Lower lobe of right lung (tissue), 2 donors: ENCODE results near the gene TRIM24. TPM values are rescaled to one million over a fixed set of nuclear protein-coding genes. Genes with fewer than 3 reads are reported as not detected.
A peak's percentile ranks its signal among the peaks of the same experiment; 100 is the strongest.
"Not testable (repeated sequence)": the region's sequence is repeated elsewhere in the genome, so short reads cannot be mapped to it uniquely, and the experiment has no call there.

Experiments used
- ATAC-seq, 2 donors: fragments of 200-7000 bp; cut with Tn5 transposase; one replicate each; pipeline ENCODE4 v1.9.1; 2020 to 2022; ENCODE audit warnings: mild to moderate bottlenecking in 2 of 2, moderate library complexity in 2 of 2
- DNase-seq: peaks from one replicate; pipeline ENCODE4 v3.0.0-alpha.2; 2020
- H3K27ac ChIP-seq: fragments of 200-600 bp; one replicate; pipeline ENCODE4 v1.8.0; 2022
- H3K27me3 ChIP-seq: fragments of 200-600 bp; one replicate; pipeline ENCODE4 v1.8.0; 2022; ENCODE audit warnings: low read depth
- H3K36me3 ChIP-seq: fragments of 200-600 bp; one replicate; pipeline ENCODE4 v1.8.0; 2022; ENCODE audit warnings: mild to moderate bottlenecking
- H3K4me1 ChIP-seq: fragments of 200-600 bp; one replicate; pipeline ENCODE4 v1.8.0; 2022
- H3K4me3 ChIP-seq: fragments of 200-600 bp; one replicate; pipeline ENCODE4 v1.8.0; 2022; ENCODE audit warnings: mild to moderate bottlenecking
- H3K9me3 ChIP-seq: fragments of 200-600 bp; one replicate; pipeline ENCODE4 v1.8.0; 2022
- CTCF ChIP-seq: fragments of 200-600 bp; IDR thresholded peaks from one replicate; pipeline ENCODE4 v1.8.0; 2022; ENCODE audit warnings: antibody characterized with exemption, mild to moderate bottlenecking
- intact Hi-C: fragments of 100-400 bp; cut with DNase I; formaldehyde crosslinking; loops from one replicate; pipeline ENCODE4 v1.11.0; 2022
- total RNA-seq: library from RNA; stranded (reverse); fragmentation: NEBNext Ultra II Directional; extraction: Animal tissue kit (Norgen Biotek cat#: 25700); gene quantifications from one replicate; pipeline ENCODE4 v1.2.1, GENCODE V29; 2021
- donor health status: DM: no; HTN: yes; CAD: no; lungs with severe emphysema.

The TRIM24 gene
- total RNA-seq, 1 donor from 2014 or later, result 25.8 TPM

- Histone ChIP-seq H3K4me1 (peaks cover 11% of the 10 kb centered on the region), H3K36me3 (no peaks in the 10 kb centered on the region), H3K27me3 (no peaks in the 10 kb centered on the region), H3K4me3 (no peak overlapping the region), H3K27ac (no peak overlapping the region), H3K9me3 (no peaks in the 10 kb centered on the region)
- no peak for ATAC-seq
- TF ChIP-seq CTCF, result no peak
- intact Hi-C loops, result no loop called here
- DNase-seq, result no peak
Observed at GRCh38 chr7:138458576-138459412, 1.3 kb upstream of the TRIM24 start.

- Histone ChIP-seq H3K27me3 (no peaks in the 10 kb centered on the region), H3K36me3 (no peaks in the 10 kb centered on the region), H3K9me3 (no peaks in the 10 kb centered on the region), H3K4me3 (peak overlapping the region; percentile 86), H3K27ac (no peak overlapping the region), H3K4me1 (peaks cover 11% of the 10 kb centered on the region)
- intact Hi-C loops, result loop anchor here (10.0 kb wide), 1 partner anchor 85 kb away; no protein-coding TSS in a partner anchor
- no peak for TF ChIP-seq CTCF
- ATAC-seq (peak; percentile 97 to 98), DNase-seq (peak; percentile 98)
Observed at GRCh38 chr7:138459413-138460175, 465 bp upstream of the TRIM24 start.

- H3K4me3 ChIP-seq, result peak overlapping the region; percentile 86
- H3K27ac ChIP-seq, result peak overlapping the region; percentile 96
- DNase-seq, result peak; percentile 75
- no peaks in the 10 kb centered on the region for H3K27me3 ChIP-seq
- TF ChIP-seq CTCF, result no peak
- intact Hi-C loops, result loop anchor here (10.0 kb wide), 1 partner anchor 84 kb away; no protein-coding TSS in a partner anchor
- H3K4me1 ChIP-seq, result peaks cover 11% of the 10 kb centered on the region
- no peaks in the 10 kb centered on the region for H3K36me3 ChIP-seq
- ATAC-seq, result peak; percentile 53 to 57
- no peaks in the 10 kb centered on the region for H3K9me3 ChIP-seq
Observed at GRCh38 chr7:138460649-138461607, 869 bp downstream of the TRIM24 start.

GRCh38 chr7:138463291-138463618, 3.2 kb downstream of the TRIM24 start:
- not testable (repeated sequence) for DNase-seq, H3K36me3 ChIP-seq, H3K27me3 ChIP-seq, H3K27ac ChIP-seq, H3K4me3 ChIP-seq, ATAC-seq, H3K9me3 ChIP-seq
- intact Hi-C loops, result loop anchor here (10.0 kb wide), 1 partner anchor 82 kb away; no protein-coding TSS in a partner anchor
- peaks cover 11% of the 10 kb centered on the region for H3K4me1 ChIP-seq

GRCh38 chr7:138465046-138465445, 5.0 kb downstream of the TRIM24 start:
- intact Hi-C loops, result loop anchor here (10.0 kb wide), 1 partner anchor 80 kb away; no protein-coding TSS in a partner anchor
- TF ChIP-seq CTCF, result no peak
- H3K27ac ChIP-seq, result no peak overlapping the region
- H3K27me3 ChIP-seq, result no peaks in the 10 kb centered on the region
- peaks cover 11% of the 10 kb centered on the region for H3K4me1 ChIP-seq
- H3K9me3 ChIP-seq, result no peaks in the 10 kb centered on the region
- DNase-seq (no peak), ATAC-seq (no peak)
- no peak overlapping the region for H3K4me3 ChIP-seq
- no peaks in the 10 kb centered on the region for H3K36me3 ChIP-seq

- not testable (repeated sequence) for H3K4me3 ChIP-seq, H3K27me3 ChIP-seq, H3K36me3 ChIP-seq, DNase-seq, H3K9me3 ChIP-seq, H3K27ac ChIP-seq, H3K4me1 ChIP-seq, ATAC-seq
- intact Hi-C loops, result loop anchor here (10.0 kb wide), 1 partner anchor 79 kb away; no protein-coding TSS in a partner anchor
Observed at GRCh38 chr7:138466069-138466756, 6.2 kb downstream of the TRIM24 start.
